ENCODE data around the gene RPRD2. TPM values are rescaled to one million over a fixed set of nuclear protein-coding genes. Genes with fewer than 3 reads are reported as not detected.

RPRD2 gene
- total and polyA plus RNA-seq, 2 of the 4 experiments (the other 2 are of a cell fraction) = 3.9 to 11.6 TPM

GRCh38 chr1:150352866-150353265 is 11.1 kb upstream of the RPRD2 start:
- 100% methylated on average over 2 of the region's 4 CpGs; no CpG with 5 or more reads in 1 of the 2 experiments for WGBS, 2 experiments (ENCODE audit: extremely low coverage in 2 of 2, insufficient read length in 1 of 2)
- H3K4ac ChIP-seq (ENCODE audit: low read depth, low read length) = no peak overlapping the region
- no peak overlapping the region for H3K4me2 ChIP-seq (ENCODE audit: low read depth, low read length)
- H3K9ac ChIP-seq (ENCODE audit: low read depth, low read length) = no peak overlapping the region
- H3K9me3 ChIP-seq (ENCODE audit: control insufficient read depth, insufficient read depth, low read length) = no peaks in the 10 kb centered on the region
- H3K36me3 ChIP-seq (ENCODE audit: control insufficient read depth, insufficient read depth, low read length) = peaks cover 33% of the 10 kb centered on the region
- no peak overlapping the region for H4K5ac ChIP-seq (ENCODE audit: low read depth, low read length)
- H4K20me1 ChIP-seq (ENCODE audit: insufficient read depth, low read length) = no peaks in the 10 kb centered on the region
- H3K4me3 ChIP-seq (ENCODE audit: insufficient read depth, low read depth, low read length) = no peak overlapping the region
- DNase-seq = no peak
- no peak overlapping the region for H3K23ac ChIP-seq (ENCODE audit: low read depth, low read length)
- H4K8ac ChIP-seq (ENCODE audit: low read depth in 2 of 2, low read length in 2 of 2) = no peak overlapping the region
- H3K56ac ChIP-seq (ENCODE audit: extremely low read depth, insufficient read depth, low read length) = no peak overlapping the region
- no peak overlapping the region for H2AK5ac ChIP-seq (ENCODE audit: low read depth, low read length)
- no peak overlapping the region for H2AFZ ChIP-seq (replicated peaks; ENCODE audit: low read length, poor library complexity)
- H3K79me1 ChIP-seq (ENCODE audit: low read depth in 1 of 2, low read length in 2 of 2) = 0 out of 4 replicates have a peak, but pooled peaks cover 2 to 12% of the 10 kb centered on the region in 2 experiments
- H3K18ac ChIP-seq (ENCODE audit: low read depth, low read length) = no peak overlapping the region
- H4K91ac ChIP-seq (ENCODE audit: insufficient read depth, low read depth, low read length) = no peak overlapping the region
- no peak overlapping the region for H2BK120ac ChIP-seq (ENCODE audit: low read depth, low read length)
- H3K27ac ChIP-seq (ENCODE audit: insufficient read depth, low read length) = no peak overlapping the region
- no peak overlapping the region for H2BK5ac ChIP-seq (ENCODE audit: low read depth, low read length, poor library complexity, severe bottlenecking)
- no TSS peak for BruUV-seq (replicated peaks)
- POLR2A ChIA-PET (ENCODE audit: unreplicated experiment) = no interaction called here
- H3K9me1 ChIP-seq (ENCODE audit: insufficient read depth, low read length) = no peaks in the 10 kb centered on the region
- dilution Hi-C loops (cut with HindIII; ENCODE audit: low sequenced_read_pairs, unreplicated experiment) (no loop called here), in situ Hi-C loops (cut with MboI; ENCODE audit: low sequenced_read_pairs) (no loop called here), intact Hi-C loops (cut with micrococcal nuclease) (no loop called here)
- H3K4me1 ChIP-seq (ENCODE audit: control insufficient read depth, insufficient read depth, low read length) = no peaks in the 10 kb centered on the region
- H2AK9ac ChIP-seq (replicated peaks; ENCODE audit: low read depth, low read length, poor library complexity) = no peak overlapping the region
- no peak for TF ChIP-seq BHLHE40 (IDR thresholded peaks at IDR 0.05; ENCODE audit: low read depth, low read length)
- no peak for TF ChIP-seq CHD1 (IDR thresholded peaks at IDR 0.05; ENCODE audit: low read depth, low read length)
- TF ChIP-seq, protein P1, sequence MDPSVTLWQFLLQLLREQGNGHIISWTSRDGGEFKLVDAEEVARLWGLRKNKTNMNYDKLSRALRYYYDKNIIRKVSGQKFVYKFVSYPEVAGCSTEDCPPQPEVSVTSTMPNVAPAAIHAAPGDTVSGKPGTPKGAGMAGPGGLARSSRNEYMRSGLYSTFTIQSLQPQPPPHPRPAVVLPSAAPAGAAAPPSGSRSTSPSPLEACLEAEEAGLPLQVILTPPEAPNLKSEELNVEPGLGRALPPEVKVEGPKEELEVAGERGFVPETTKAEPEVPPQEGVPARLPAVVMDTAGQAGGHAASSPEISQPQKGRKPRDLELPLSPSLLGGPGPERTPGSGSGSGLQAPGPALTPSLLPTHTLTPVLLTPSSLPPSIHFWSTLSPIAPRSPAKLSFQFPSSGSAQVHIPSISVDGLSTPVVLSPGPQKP (IDR thresholded peaks at IDR 0.05; ENCODE audit: borderline replicate concordance, low read depth, low read length) = no peak
- TF ChIP-seq POLR2A (IDR thresholded peaks at IDR 0.05; ENCODE audit: low read depth, low read length) = no peak
- no peak for TF ChIP-seq RAD21 (IDR thresholded peaks at IDR 0.05; ENCODE audit: low read length)
- TF ChIP-seq CEBPB (IDR thresholded peaks at IDR 0.05; ENCODE audit: low read depth, low read length) = no peak
- H2BK20ac ChIP-seq (ENCODE audit: low read depth, low read length) = no peak overlapping the region
- no peaks in the 10 kb centered on the region for H3K27me3 ChIP-seq (ENCODE audit: control insufficient read depth, insufficient read depth, low read length)
- no peak for ATAC-seq (ENCODE audit: low read depth)
- CTCF ChIA-PET = no interaction called here
- no peak overlapping the region for H2BK15ac ChIP-seq (ENCODE audit: low read depth, low read length)
- no peak overlapping the region for H3K14ac ChIP-seq (replicated peaks; ENCODE audit: low read depth, low read length)

Data from IMR-90 (cell line).